Thyroid gland (tissue), 4 donors: ENCODE measurements around the gene SNX10. TPM values are rescaled to one million over a fixed set of nuclear protein-coding genes. Genes with fewer than 3 reads are reported as not detected.

ENCODE experiments used
- DNase-seq, 2 donors: peaks; one replicate each; pipeline ENCODE4 v3.0.0-alpha.2; 2019
- H3K27ac ChIP-seq, 3 donors: fragments of 200-600 bp; sonication (generic); 1 replicate in 2 of 3; 2 replicates in 1 of 3; pipeline ENCODE4 v1.5.1; 2016 to 2019; ENCODE audit warnings: mild to moderate bottlenecking in 1 of 3, moderate library complexity in 1 of 3
- H3K27me3 ChIP-seq: fragments of 200-600 bp; sonication (generic); one replicate; pipeline ENCODE4 v1.5.1; 2019
- H3K36me3 ChIP-seq, 2 donors: fragments of 200-600 bp; sonication (generic); one replicate each; pipeline ENCODE4 v1.5.1; 2016 to 2019
- H3K4me1 ChIP-seq, 2 donors: fragments of 200-600 bp; sonication (generic); one replicate each; pipeline ENCODE4 v1.5.1; 2017 to 2019
- H3K4me3 ChIP-seq, 3 donors: fragments of 200-600 bp; sonication (generic); replicated peaks in 1 of 3; 1 replicate in 2 of 3; 2 replicates in 1 of 3; pipeline ENCODE4 v1.5.1; 2016; ENCODE audit warnings: mild to moderate bottlenecking in 1 of 3
- H3K9me3 ChIP-seq: fragments of 200-600 bp; sonication (generic); one replicate; pipeline ENCODE4 v1.5.1; 2017
- CTCF ChIP-seq, 6 experiments: fragments of 200-600 bp in 3 of 6; fragments of 450-650 bp in 3 of 6; sonication (generic) in 3 of 6; IDR thresholded peaks; one replicate each; pipeline ENCODE4 v1.5.1; 2016 to 2019; ENCODE audit warnings: antibody characterized with exemption in 6 of 6, mild to moderate bottlenecking in 2 of 6, inconsistent platforms in 1 of 6, moderate library complexity in 1 of 6
- POLR2A ChIP-seq, 2 donors: fragments of 450-650 bp; IDR thresholded peaks; one replicate each; pipeline ENCODE4 v1.6.1; 2017; ENCODE audit warnings: antibody characterized with exemption in 2 of 2, mild to moderate bottlenecking in 2 of 2, moderate library complexity in 1 of 2
- WGBS, 2 donors: methylation state at CpG; one replicate each; pipeline ENCODE4 v1.1.5; 2017; 5-methylcytosine and 5-hydroxymethylcytosine counted together
- intact Hi-C: fragments of 100-400 bp; cut with DNase I; formaldehyde crosslinking; loops from one replicate; pipeline ENCODE4 v1.15.1; 2023
- total RNA-seq, 4 donors: library from RNA; depleted of rRNA; stranded (reverse); fragments of >200 nt; gene quantifications; one replicate each; pipeline ENCODE4 v1.2.3, GENCODE V29; 2016

The SNX10 gene
- total RNA-seq, 4 donors from 2014 or later = 1.8 to 5.0 (median 2.7) TPM

GRCh38 chr7:26388256-26388655, 96.6 kb downstream of the SNX10 start:
- intact Hi-C loops = no loop called here
- no peak overlapping the region for H3K4me3 ChIP-seq
- 77 to 95% methylated on average over 4 of the region's 4 CpGs for WGBS, 2 donors

GRCh38 chr7:26390016-26390415, 98.4 kb downstream of the SNX10 start:
- WGBS, 2 donors = 70 to 90% methylated on average over 2 of the region's 2 CpGs
- H3K9me3 ChIP-seq = no peaks in the 10 kb centered on the region
- intact Hi-C loops = loop anchor here (10.0 kb wide), 1 partner anchor 65 kb away; no protein-coding TSS in a partner anchor
- DNase-seq = no peak
- TF ChIP-seq POLR2A (IDR thresholded peaks at IDR 0.05) (no peak), CTCF (IDR thresholded peaks at IDR 0.05) (no peak)
- no peaks in the 10 kb centered on the region for H3K4me1 ChIP-seq
- H3K27ac ChIP-seq = no peak overlapping the region
- H3K4me3 ChIP-seq = no peak overlapping the region
- no peaks in the 10 kb centered on the region for H3K27me3 ChIP-seq
- no peaks in the 10 kb centered on the region for H3K36me3 ChIP-seq

More at GRCh38 chr7:26388256-26388655, 96.6 kb downstream of the SNX10 start:
- TF ChIP-seq POLR2A (IDR thresholded peaks at IDR 0.05) (no peak), CTCF (IDR thresholded peaks at IDR 0.05) (no peak)
- Histone ChIP-seq H3K4me1 (no peaks in the 10 kb centered on the region), H3K27me3 (no peaks in the 10 kb centered on the region), H3K27ac (no peak overlapping the region), H3K9me3 (no peaks in the 10 kb centered on the region), H3K36me3 (no peaks in the 10 kb centered on the region)
- no peak for DNase-seq

- Histone ChIP-seq H3K36me3 (no peaks in the 10 kb centered on the region), H3K4me3 (no peak overlapping the region), H3K9me3 (no peaks in the 10 kb centered on the region), H3K27me3 (no peaks in the 10 kb centered on the region), H3K4me1 (peaks cover 0 to under 1% of the 10 kb centered on the region in 2 donors), H3K27ac (no peak overlapping the region)
- WGBS, 2 donors = 99 to 100% methylated on average over 3 of the region's 3 CpGs
- intact Hi-C loops = loop anchor here (10.0 kb wide), 1 partner anchor 61 kb away; no protein-coding TSS in a partner anchor
- TF ChIP-seq CTCF (IDR thresholded peaks at IDR 0.05) (no peak), POLR2A (IDR thresholded peaks at IDR 0.05) (no peak)
- DNase-seq = no peak
These were observed 102.2 kb downstream of the SNX10 start for GRCh38 chr7:26393818-26394217.

- DNase-seq = no peak
These were observed 105.7 kb downstream of the SNX10 start for GRCh38 chr7:26397332-26397731.

More at GRCh38 chr7:26397332-26397731, 105.7 kb downstream of the SNX10 start:
- TF ChIP-seq POLR2A (IDR thresholded peaks at IDR 0.05) = no peak
- TF ChIP-seq CTCF (IDR thresholded peaks at IDR 0.05) = no peak
- H3K4me3 ChIP-seq = no peak overlapping the region
- intact Hi-C loops = loop anchor here (10.0 kb wide), 1 partner anchor 57 kb away; no protein-coding TSS in a partner anchor
- H3K36me3 ChIP-seq = no peaks in the 10 kb centered on the region
- 57 to 64% methylated on average over 5 to 7 of the region's 7 CpGs for WGBS, 2 donors
- H3K9me3 ChIP-seq = no peaks in the 10 kb centered on the region
- H3K4me1 ChIP-seq = peaks cover 0 to 7% of the 10 kb centered on the region in 2 donors
- H3K27ac ChIP-seq = no peak overlapping the region
- no peaks in the 10 kb centered on the region for H3K27me3 ChIP-seq
